Measurements from ENCODE around the gene EIF4B. TPM values are rescaled to one million over a fixed set of nuclear protein-coding genes. Genes with fewer than 3 reads are reported as not detected.

Gene EIF4B
- total RNA-seq (2022; extraction: Qiagen RNA extraction) = 233 to 364 TPM (median 274 TPM) in 5 replicates

GRCh38 chr12:53005986-53006809, at the start of gene EIF4B:
Gene EIF4B, plus strand, starts transcription at chr12:53006456. Its CDS starts 28 bp downstream, at chr12:53006484.

GRCh38 chr12:53049571-53050318, 43.5 kb downstream of the EIF4B start, which contains the start of gene TNS2:
Gene TNS2, plus strand, starts transcription at chr12:53050065. Its CDS starts 121 bp downstream, at chr12:53050186.

GRCh38 chr12:53079226-53080117, 73.2 kb downstream of the EIF4B start, which contains the start of gene SPRYD3:
Gene SPRYD3, minus strand, starts transcription at chr12:53079390. Its CDS starts 57 bp downstream, at chr12:53079333.

Other genes with a start within 250 kb of the EIF4B start
- gene KRT76, start 229.1 kb upstream of the EIF4B start, total RNA-seq (2022; extraction: Qiagen RNA extraction) = not detected in 5 replicates
- 0.06 to 0.11 TPM in 2 of 5 replicates, not detected in the others for gene KRT3, start 210.3 kb upstream of the EIF4B start, total RNA-seq (2022; extraction: Qiagen RNA extraction)
- gene KRT4, start 192.3 kb upstream of the EIF4B start, total RNA-seq (2022; extraction: Qiagen RNA extraction) = 2.1 to 4.0 TPM (median 3.4 TPM) in 5 replicates
- 0.08 to 0.10 TPM in 2 of 5 replicates, not detected in the others for gene KRT79, start 172.1 kb upstream of the EIF4B start, total RNA-seq (2022; extraction: Qiagen RNA extraction)
- gene KRT78, start 157.5 kb upstream of the EIF4B start, total RNA-seq (2022; extraction: Qiagen RNA extraction) = 0.10 to 0.31 TPM (median 0.15 TPM) in 3 of 5 replicates, not detected in the others
- gene KRT8, start 101.4 kb upstream of the EIF4B start, total RNA-seq (2022; extraction: Qiagen RNA extraction) = 4,031 to 4,993 TPM (median 4,777 TPM) in 5 replicates
- 2,830 to 3,225 TPM (median 2,990 TPM) in 5 replicates for gene KRT18, start 57.3 kb upstream of the EIF4B start, total RNA-seq (2022; extraction: Qiagen RNA extraction)
- 35.6 to 67.7 TPM (median 53.7 TPM) in 5 replicates for gene TNS2, start 43.6 kb downstream of the EIF4B start, total RNA-seq (2022; extraction: Qiagen RNA extraction)
- gene SPRYD3, start 72.9 kb downstream of the EIF4B start, total RNA-seq (2022; extraction: Qiagen RNA extraction) = 31.6 to 38.1 TPM (median 36.6 TPM) in 5 replicates
- gene IGFBP6, start 91.2 kb downstream of the EIF4B start, total RNA-seq (2022; extraction: Qiagen RNA extraction) = 157 to 250 TPM (median 241 TPM) in 5 replicates
- 0.14 to 0.28 TPM (median 0.23 TPM) in 5 replicates for gene SOAT2, start 97.0 kb downstream of the EIF4B start, total RNA-seq (2022; extraction: Qiagen RNA extraction)
- 10.9 to 16.1 TPM (median 13.8 TPM) in 5 replicates for gene ZNF740, start 174.3 kb downstream of the EIF4B start, total RNA-seq (2022; extraction: Qiagen RNA extraction)
- 4.4 to 9.9 TPM (median 6.6 TPM) in 5 replicates for gene CSAD, start 174.5 kb downstream of the EIF4B start, total RNA-seq (2022; extraction: Qiagen RNA extraction)
- gene ITGB7, start 200.8 kb downstream of the EIF4B start, total RNA-seq (2022; extraction: Qiagen RNA extraction) = 0.35 to 0.84 TPM (median 0.55 TPM) in 5 replicates
- gene RARG, start 225.8 kb downstream of the EIF4B start, total RNA-seq (2022; extraction: Qiagen RNA extraction) = 19.2 to 26.6 TPM (median 24.6 TPM) in 5 replicates

All from A549 treated with Mapracorat at 1 μM for 4 hours (cell line).